HEK293T (cell line): ENCODE measurements around the gene WWOX.

Experiments used
- CTCF ChIA-PET: fragments of 350-600 bp; formaldehyde crosslinking; extraction: SDS; loops from one replicate; lab custom pipeline; 2021; ENCODE audit warnings: antibody characterized with exemption, inconsistent platforms; lab: Yijun Ruan, JAX
- POLR2A ChIA-PET: fragments of 350-600 bp; formaldehyde crosslinking; extraction: SDS; loops from one replicate; lab custom pipeline; 2020; ENCODE audit warnings: antibody characterized with exemption, inconsistent platforms; lab: Yijun Ruan, JAX
- DNase-seq: peaks from one replicate; pipeline ENCODE4 v3.0.0; 2012; ENCODE audit warnings: mixed read lengths; ENCODE audit errors: extremely low spot score
- ARNT ChIP-seq: fragments of 450-650 bp; IDR thresholded peaks from 2 replicates; pipeline ENCODE4 v1.6.1; 2017; ENCODE audit warnings: mild to moderate bottlenecking
- BHLHE40 ChIP-seq: fragments of 450-650 bp; IDR thresholded peaks from 2 replicates; pipeline ENCODE4 v1.6.1; 2016; ENCODE audit warnings: mild to moderate bottlenecking, moderate library complexity, borderline replicate concordance
- CTBP1 ChIP-seq: fragments of 450-650 bp; IDR thresholded peaks from 2 replicates; pipeline ENCODE4 v1.6.1; 2016; ENCODE audit warnings: borderline replicate concordance
- ELF4 ChIP-seq: fragments of 450-650 bp; IDR thresholded peaks from 2 replicates; pipeline ENCODE4 v1.6.1; 2017; ENCODE audit warnings: antibody characterized with exemption
- FOXA1 ChIP-seq: fragments of 450-650 bp; IDR thresholded peaks from 2 replicates; pipeline ENCODE4 v1.6.1; 2016; ENCODE audit warnings: mild to moderate bottlenecking
- FOXK2 ChIP-seq: fragments of 450-650 bp; IDR thresholded peaks from 2 replicates; pipeline ENCODE4 v1.6.1; 2016; ENCODE audit warnings: mild to moderate bottlenecking
- FOXM1 ChIP-seq: fragments of 450-650 bp; IDR thresholded peaks from 2 replicates; pipeline ENCODE4 v1.6.1; 2017; ENCODE audit warnings: mild to moderate bottlenecking, borderline replicate concordance
- HDGF ChIP-seq: fragments of 450-650 bp; IDR thresholded peaks from 2 replicates; pipeline ENCODE4 v1.6.1; 2017; ENCODE audit warnings: antibody characterized with exemption, borderline replicate concordance
- L3MBTL2 ChIP-seq: fragments of 450-650 bp; conservative IDR thresholded peaks from 2 replicates; pipeline ENCODE4 v1.6.1; 2016; ENCODE audit warnings: mild to moderate bottlenecking
- LEF1 ChIP-seq: fragments of 450-650 bp; IDR thresholded peaks from 2 replicates; pipeline ENCODE4 v1.6.1; 2017; ENCODE audit warnings: mild to moderate bottlenecking, borderline replicate concordance
- NFRKB ChIP-seq: fragments of 450-650 bp; IDR thresholded peaks from 2 replicates; pipeline ENCODE4 v1.6.1; 2016; ENCODE audit warnings: mild to moderate bottlenecking, moderate library complexity
- SP1 ChIP-seq: fragments of 450-650 bp; IDR thresholded peaks from 2 replicates; pipeline ENCODE4 v1.6.1; 2017
- SUZ12 ChIP-seq: fragments of 450-650 bp; IDR thresholded peaks from 2 replicates; pipeline ENCODE4 v1.6.1; 2016; ENCODE audit warnings: mild to moderate bottlenecking
- TARDBP ChIP-seq: fragments of 450-650 bp; IDR thresholded peaks from 2 replicates; pipeline ENCODE4 v1.6.1; 2016
- ZNF384 ChIP-seq: fragments of 450-650 bp; IDR thresholded peaks from 2 replicates; pipeline ENCODE4 v1.6.1; 2016
- TF ChIP-seq, protein P1 (sequence below): fragments of 450-650 bp; IDR thresholded peaks from 2 replicates; pipeline ENCODE4 v1.6.1; 2016

WWOX gene

DNA sequence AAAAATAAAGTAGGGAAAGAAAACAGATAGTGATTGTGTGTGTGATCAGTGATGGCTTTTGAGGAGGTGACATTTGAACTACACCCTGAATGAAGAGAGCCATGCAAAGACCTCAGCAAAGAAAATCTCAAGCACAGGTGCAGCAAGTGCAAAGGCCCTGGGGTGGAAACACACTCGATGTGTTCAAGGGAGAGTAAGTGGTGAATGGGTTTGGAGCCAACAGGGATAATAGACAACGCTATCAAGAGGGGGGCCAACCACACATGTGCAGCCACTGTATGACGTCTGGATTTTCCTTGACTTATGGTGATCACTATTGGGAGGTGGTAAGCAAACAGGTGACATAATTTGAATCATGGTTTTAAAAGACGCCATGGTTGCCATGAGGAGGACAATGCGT lies 564.2 kb downstream of the WWOX start:
- TF ChIP-seq SP1 (no peak), L3MBTL2 (no peak), FOXA1 (no peak), FOXK2 (no peak), LEF1 (no peak), HDGF (no peak), FOXM1 (no peak), BHLHE40 (no peak), ARNT (no peak), ZNF384 (no peak), CTBP1 (no peak), TARDBP (no peak), ELF4 (no peak), SUZ12 (no peak)
- TF ChIP-seq, protein P1, sequence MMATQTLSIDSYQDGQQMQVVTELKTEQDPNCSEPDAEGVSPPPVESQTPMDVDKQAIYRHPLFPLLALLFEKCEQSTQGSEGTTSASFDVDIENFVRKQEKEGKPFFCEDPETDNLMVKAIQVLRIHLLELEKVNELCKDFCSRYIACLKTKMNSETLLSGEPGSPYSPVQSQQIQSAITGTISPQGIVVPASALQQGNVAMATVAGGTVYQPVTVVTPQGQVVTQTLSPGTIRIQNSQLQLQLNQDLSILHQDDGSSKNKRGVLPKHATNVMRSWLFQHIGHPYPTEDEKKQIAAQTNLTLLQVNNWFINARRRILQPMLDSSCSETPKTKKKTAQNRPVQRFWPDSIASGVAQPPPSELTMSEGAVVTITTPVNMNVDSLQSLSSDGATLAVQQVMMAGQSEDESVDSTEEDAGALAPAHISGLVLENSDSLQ: no peak
- ChIA-PET CTCF (no interaction called here), POLR2A (no interaction called here)
- no peak for DNase-seq

DNA sequence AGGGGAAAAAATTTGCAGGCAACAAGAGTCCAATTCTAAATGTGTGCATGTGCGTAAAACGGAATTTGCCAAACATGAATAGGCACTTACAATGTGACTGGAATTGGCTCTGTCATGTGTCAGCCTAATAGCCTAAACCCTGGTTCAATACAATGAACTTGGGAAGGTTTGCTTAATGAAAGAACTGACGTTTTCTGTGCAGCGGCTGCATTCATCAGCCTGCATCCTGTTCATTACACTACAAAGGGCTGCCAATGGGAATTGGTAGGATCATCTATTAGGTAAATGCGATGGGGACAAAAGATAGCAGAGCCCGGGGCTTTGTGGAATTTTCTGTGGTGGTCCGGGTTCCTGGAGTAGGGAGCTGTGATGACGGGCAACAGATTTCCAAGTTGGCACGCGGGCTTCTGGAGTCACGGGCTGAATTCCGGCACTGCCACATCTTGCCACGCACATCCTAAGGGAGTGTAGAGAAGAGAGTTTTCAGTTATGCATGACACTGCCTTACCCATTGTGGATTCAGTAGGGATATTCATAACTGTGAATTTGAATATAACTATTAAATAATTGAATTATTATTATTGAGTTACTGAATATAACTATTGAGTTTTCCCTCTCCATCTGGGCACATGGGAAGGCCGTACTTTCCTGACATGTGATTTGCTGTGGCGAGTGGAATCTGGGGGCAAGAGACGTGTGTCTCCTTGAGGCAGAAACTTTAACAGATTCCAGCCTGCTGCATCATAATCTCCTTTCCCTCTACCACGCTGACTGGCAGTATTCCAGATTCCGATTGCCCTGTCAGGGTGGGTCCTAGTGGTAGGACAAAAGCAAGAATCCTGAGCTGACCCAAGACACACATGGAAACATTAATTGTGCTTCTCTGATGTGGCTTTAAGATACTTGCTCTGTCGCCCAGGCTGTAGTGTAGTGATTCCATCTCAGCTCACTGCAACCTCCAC lies 565.6 kb downstream of the WWOX start:
- TF ChIP-seq FOXA1 (no peak), ELF4 (no peak), NFRKB (no peak), SUZ12 (no peak), FOXK2 (no peak), SP1 (no peak), ARNT (no peak), CTBP1 (no peak), TARDBP (no peak), BHLHE40 (no peak), L3MBTL2 (no peak), HDGF (no peak)
- TF ChIP-seq, protein P1: no peak
- CTCF ChIA-PET: no interaction called here
- no peak for DNase-seq
- POLR2A ChIA-PET: no interaction called here

DNA sequence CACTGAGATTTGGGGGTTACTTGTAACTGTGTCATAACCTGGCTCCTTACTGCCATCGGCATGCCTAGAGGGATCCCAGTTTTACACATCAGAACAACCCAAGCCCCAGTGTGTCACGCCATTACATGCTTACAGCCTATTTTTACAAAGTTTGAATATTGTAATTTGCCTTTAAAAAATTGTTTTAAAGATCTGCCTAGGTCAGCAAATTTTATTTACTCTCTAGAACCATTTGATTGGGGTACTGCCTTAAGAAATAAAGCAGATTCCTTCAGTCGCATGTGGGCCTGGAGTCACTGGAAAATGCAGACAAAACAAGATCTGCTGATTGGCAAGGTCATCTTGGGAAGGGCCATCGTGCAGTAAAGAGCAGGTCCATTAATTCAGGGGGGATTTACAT lies 566.9 kb downstream of the WWOX start:
- POLR2A ChIA-PET: no interaction called here
- TF ChIP-seq SP1: no peak
- no peak for TF ChIP-seq TARDBP
- no peak for TF ChIP-seq NFRKB
- no peak for TF ChIP-seq CTBP1
- TF ChIP-seq, protein P1: no peak
- no peak for TF ChIP-seq BHLHE40
- no peak for TF ChIP-seq FOXA1
- TF ChIP-seq ELF4: no peak
- TF ChIP-seq HDGF: no peak
- TF ChIP-seq FOXK2: no peak
- TF ChIP-seq FOXM1: no peak
- no peak for DNase-seq
- CTCF ChIA-PET: no interaction called here

DNA sequence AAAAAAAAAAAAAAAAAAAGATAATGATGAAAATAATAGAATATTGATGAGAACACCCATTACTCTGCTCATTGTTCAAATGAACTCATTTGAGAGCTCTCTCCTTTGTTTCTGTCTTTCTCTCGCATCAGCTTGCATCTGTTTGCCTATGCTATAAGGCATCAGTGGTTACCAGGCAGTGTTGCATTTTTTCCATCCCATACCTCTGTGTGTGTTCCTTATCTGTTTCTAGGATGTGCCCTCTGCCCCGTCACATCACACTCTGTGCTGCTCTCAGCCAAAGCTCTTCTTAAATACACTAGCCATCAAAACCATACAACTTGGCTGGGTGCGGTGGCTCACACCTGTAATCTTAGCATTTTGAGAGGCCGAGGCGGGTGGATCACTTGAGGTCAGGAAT lies 568.2 kb downstream of the WWOX start:
- no peak for TF ChIP-seq NFRKB
- no peak for TF ChIP-seq CTBP1
- TF ChIP-seq BHLHE40: no peak
- TF ChIP-seq FOXK2: no peak
- TF ChIP-seq SP1: no peak
- TF ChIP-seq FOXM1: no peak
- TF ChIP-seq HDGF: no peak
- POLR2A ChIA-PET: no interaction called here
- no peak for DNase-seq
- CTCF ChIA-PET: interaction anchor here (0.6 kb wide), 1 partner anchor 1007 kb away, joined by 3 read pairs; no protein-coding TSS in a partner anchor

DNA sequence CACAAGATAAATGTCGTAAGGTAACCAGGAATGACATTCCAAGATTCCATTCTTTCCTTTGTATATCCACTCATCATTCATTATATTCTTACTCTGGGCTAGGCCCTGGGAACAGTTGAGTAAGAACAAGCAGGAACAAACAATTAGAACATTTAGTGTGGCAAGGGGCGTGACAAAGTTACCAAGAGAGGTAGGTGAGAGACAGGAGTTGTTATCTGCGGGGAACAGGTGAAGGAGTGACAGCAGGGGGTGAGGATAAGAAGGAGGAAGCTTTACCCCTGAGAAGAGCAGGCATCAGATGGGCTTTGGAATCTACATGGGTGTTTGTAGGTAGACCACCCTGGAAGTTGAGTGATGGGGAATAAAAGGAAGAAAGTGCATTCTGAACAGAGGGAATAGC lies 568.9 kb downstream of the WWOX start:
- POLR2A ChIA-PET: no interaction called here
- no peak for DNase-seq
- CTCF ChIA-PET: interaction anchor here (0.9 to 1.0 kb wide), 2 partner anchors 10 to 15 kb away, joined by 4 read pairs; no protein-coding TSS in a partner anchor
- TF ChIP-seq ARNT (no peak), TARDBP (no peak), LEF1 (no peak), CTBP1 (no peak), L3MBTL2 (no peak), ZNF384 (no peak), SP1 (no peak)

DNA sequence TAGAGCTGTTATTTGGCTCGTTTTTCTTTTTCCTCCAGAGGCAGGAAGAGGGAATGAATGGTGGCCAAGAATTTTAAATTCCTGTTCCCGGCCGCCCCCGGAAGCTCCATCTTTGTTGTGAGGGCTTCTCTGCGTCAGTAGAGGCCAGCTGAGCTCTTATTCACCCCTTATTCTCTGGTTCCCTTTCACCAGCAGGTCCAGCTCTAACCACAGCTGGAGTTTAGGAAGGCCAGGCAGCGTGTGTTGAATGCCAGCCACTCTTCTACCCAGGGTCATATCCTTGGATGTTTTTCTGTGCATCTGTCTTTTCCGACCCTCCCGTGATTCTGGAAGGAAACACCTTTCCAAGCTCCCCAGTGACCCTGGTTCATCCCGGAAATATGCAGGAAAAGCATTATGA lies 570.5 kb downstream of the WWOX start:
- POLR2A ChIA-PET: no interaction called here
- no peak for DNase-seq
- CTCF ChIA-PET: interaction anchor here (1.1 kb wide), 1 partner anchor 10 kb away, joined by 3 read pairs; no protein-coding TSS in a partner anchor

More for the DNA sequence above, 570.5 kb downstream of the WWOX start:
- no peak for TF ChIP-seq LEF1
- TF ChIP-seq CTBP1: no peak
- no peak for TF ChIP-seq L3MBTL2
- no peak for TF ChIP-seq NFRKB
- TF ChIP-seq ELF4: no peak
- no peak for TF ChIP-seq SUZ12
- no peak for TF ChIP-seq BHLHE40
- TF ChIP-seq ZNF384: no peak
- TF ChIP-seq FOXA1: no peak
- no peak for TF ChIP-seq FOXM1
- no peak for TF ChIP-seq TARDBP
- TF ChIP-seq SP1: no peak
- TF ChIP-seq, protein P1: no peak
- no peak for TF ChIP-seq HDGF
- no peak for TF ChIP-seq FOXK2
- TF ChIP-seq ARNT: no peak
